ENCODE data around the gene DIDO1.
"Not testable (repeated sequence)": the region's sequence is repeated elsewhere in the genome, so short reads cannot be mapped to it uniquely, and the experiment has no call there.

Gene DIDO1

GRCh38 chr20:62925420-62926228 lies 681 bp downstream of the DIDO1 start:
- peak; percentile 63 for DNase-seq

DNA sequence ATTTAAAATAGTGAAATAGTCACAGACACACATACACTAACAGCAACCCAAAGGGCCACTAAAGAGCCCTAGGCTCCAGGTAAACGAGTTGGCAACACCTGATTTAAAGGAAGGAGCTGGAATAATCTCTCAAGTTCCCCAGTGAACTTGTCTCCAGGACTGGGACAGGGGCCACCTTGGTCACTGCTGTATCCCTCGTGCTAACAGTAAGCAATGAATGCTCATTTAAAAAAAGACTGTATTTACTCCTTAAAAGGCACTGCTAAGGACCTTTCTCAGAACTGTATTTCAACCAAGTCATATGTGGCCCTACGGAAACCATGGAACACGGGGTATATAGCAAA lies 1.3 kb downstream of the DIDO1 start:
- no peak for DNase-seq

DNA sequence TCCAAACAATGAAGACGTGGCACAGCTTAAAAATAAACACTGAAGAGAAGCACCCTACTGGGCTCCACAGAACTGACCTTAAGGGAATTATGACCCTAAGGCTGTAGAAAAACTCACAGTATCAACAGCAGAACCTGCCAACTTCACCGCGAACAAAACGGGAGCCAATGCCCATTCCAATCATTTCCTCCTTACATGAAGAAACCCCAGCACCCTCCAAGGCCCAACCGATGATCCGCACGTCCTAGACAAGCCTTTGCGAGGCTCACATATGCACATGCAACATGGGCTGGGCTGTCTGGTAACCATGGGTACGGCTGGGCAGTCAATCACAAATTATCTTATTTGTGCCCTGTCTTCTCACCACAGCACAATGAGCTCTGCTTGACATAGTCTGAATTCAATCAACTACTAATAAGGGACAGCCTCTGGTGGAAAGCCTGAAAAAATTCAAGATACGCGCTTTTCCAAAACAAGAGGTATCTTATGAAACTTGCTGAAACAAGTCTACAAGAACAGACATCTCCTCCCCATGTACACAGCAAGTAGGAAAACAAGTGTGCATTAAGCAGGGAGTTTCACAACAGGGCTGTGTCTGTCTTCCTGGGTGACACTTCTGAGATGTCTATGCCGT lies 1.7 kb downstream of the DIDO1 start:
- DNase-seq, result peak; percentile 28

- DNase-seq, result no peak
These were observed 2.5 kb downstream of the DIDO1 start for GRCh38 chr20:62923669-62924441.

DNA sequence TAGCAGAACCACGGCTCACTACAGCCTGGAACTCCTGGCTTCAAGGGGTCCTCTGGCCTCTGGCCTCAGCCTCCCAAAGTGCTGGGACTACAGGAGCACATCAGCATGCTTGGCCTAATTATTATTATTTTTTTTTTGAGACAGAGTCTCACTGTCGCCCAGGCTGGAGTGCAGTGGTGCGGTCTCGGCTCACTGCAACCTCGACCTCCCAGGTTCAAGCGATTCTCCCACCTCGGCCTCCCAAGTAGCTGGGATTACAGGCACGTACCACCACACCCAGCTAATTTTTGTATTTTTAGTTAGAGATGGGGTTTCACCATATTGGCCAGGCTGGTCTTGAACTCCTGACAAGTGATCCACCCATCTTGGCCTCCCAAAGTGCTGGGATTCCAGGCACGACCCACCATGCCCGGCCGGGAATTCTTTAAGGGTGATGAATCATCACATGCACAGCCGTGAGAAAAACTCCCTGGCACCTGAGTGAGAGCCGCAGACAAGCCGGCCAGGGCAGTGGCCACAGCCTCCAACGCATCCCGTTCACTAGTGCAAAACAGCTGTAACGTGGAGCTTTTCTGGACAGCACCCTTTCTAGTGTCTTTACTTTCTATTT lies 3.1 kb downstream of the DIDO1 start:
- DNase-seq, result not testable (repeated sequence)

- no peak for DNase-seq
These were observed 3.8 kb downstream of the DIDO1 start for GRCh38 chr20:62922451-62922921.

GRCh38 chr20:62921119-62921687 lies 5.1 kb downstream of the DIDO1 start:
- peak; percentile 66 for DNase-seq

GRCh38 chr20:62920039-62920645 lies 6.2 kb downstream of the DIDO1 start:
- no peak for DNase-seq

DNA sequence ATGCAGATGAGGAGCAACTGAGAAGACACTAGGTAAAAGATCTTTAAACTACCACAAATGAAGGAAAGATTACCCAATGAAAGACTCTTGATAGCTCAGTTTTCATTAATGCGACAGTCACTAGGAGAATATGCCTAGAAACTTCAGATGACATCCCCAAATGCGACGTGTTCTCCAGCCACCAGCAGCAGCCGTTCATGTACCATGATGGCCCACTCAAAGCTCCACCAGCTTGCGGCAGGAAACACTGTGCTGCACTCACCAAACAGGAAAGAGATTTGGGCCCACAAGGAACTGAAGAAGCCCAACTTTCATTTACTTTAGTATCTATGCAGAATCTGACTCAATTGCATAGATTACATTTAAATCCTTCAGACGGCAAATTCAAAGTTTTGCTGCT lies 7.5 kb downstream of the DIDO1 start:
- no peak for DNase-seq

GRCh38 chr20:62918147-62918546 lies 8.2 kb downstream of the DIDO1 start:
- DNase-seq, result no peak

GRCh38 chr20:62917720-62918119 lies 8.6 kb downstream of the DIDO1 start:
- no peak for DNase-seq

DNA sequence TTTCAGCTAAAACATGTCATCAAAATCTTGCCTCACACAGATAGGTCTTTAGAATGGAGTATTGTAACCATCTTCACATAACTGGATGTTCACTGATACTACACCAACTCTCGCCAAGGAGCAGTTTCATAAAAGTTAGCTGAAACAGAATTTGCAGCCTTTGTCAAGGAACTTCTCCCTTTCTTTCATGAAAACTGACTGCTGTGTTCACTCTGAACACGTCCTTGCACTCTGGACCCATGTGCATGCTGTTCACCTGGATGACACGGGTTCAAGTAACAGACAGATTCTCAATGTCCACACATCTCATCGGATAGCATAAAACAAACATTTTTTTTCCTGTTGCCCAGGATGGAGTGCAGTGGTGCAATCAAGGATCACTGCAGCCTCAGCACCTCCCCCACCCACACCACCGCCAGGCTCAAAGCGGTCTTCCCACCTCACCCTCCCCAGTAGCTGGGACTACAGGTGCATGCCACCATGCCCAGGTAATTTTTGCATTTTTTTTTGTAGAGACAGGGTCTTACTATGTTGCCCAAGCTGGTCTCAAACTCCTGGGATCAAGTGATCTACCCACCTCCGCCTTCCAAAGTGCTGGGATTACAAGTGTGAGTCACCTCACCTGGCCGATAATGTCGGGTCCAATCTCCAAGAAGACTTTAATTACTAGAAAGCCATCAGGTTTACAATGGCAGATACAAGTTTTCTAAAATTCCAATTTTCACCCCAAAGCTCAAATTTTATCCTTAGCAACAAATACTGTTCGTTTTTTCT lies 9.4 kb downstream of the DIDO1 start:
- DNase-seq, result no peak

DNA sequence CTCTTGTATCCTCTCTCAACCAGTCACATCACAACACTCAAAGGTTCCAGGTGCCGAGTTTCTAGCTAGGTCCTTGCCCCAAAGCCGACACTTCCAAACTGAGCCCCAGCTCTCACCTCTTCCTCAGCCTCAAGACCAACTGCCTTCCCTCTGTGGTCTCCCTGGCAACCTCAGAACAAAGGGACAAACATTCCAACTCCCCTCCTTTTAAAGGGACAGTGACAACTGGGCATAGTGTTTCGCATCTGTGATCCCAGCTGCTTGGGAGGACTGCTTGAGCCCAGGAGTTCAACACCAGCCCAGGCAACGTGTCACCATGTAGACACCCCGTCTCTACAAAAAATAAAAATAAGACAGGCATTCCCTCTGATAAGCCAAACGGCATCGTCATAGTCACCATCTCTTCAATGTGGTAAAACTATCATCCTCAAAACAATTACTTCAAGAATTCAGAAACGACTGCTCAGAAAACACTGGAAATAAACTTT lies 11.3 kb downstream of the DIDO1 start:
- no peak for DNase-seq

DNA sequence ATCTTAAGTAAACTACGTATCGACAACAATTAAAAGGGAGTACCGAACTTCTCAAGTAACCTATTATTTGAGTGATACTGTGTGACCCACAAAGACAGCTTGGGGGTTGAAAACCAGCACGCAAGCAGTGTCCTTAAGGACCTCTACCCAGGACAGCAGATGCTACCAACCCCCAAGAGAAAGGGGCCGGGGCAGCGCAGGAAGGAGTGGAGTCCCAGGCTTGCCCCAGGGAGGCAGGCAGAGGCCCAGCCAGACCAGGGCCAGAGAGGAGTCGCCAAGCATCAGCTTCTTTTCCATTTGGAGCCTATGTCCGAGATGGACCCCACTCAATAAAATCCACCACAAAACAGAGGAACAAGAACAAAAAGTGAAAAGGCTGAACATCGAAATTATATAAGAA lies 11.9 kb downstream of the DIDO1 start:
- no peak for DNase-seq

- no peak for DNase-seq
These were observed 13.2 kb downstream of the DIDO1 start for GRCh38 chr20:62913043-62913630.

- no peak for DNase-seq
These were observed 14.5 kb downstream of the DIDO1 start for GRCh38 chr20:62911701-62912280.

DNA sequence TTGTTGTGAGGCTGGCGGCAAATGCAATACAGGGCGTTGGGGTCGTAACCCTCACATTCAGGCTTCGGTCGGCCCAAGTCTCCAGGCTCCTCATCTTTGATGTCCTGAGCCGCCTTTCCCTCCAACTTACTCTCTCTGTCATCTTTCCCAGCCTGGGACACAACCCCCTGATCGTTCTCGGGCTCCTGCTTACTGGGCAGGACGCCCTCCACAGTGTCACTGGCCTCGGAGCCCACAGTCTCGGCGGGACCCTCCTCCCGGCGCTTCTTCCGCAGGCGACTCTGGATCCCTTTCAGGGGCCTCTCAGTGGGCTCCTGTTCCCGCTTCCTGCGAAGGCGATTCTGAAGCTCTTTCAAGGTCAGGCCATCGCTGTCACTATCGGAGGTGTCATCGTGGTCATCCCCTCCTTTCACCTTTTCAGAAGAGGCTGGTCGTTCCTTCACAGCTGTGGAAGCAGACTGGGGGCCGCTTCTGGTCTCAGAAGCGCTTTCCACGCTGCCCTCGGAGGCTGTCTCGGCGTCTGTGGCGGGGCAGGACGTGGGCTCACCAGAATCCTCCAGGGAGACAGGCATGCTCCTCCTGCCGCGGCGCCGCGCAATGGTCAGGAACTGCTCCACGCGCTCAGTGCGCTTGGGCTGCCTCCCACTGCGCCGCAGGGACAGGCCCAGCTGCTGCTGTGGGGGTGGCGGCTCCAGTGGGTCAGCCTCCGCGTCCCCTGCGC lies 15.4 kb downstream of the DIDO1 start:
- no peak for DNase-seq

- no peak for DNase-seq
These were observed 16.0 kb downstream of the DIDO1 start for GRCh38 chr20:62910217-62910766.

DNA sequence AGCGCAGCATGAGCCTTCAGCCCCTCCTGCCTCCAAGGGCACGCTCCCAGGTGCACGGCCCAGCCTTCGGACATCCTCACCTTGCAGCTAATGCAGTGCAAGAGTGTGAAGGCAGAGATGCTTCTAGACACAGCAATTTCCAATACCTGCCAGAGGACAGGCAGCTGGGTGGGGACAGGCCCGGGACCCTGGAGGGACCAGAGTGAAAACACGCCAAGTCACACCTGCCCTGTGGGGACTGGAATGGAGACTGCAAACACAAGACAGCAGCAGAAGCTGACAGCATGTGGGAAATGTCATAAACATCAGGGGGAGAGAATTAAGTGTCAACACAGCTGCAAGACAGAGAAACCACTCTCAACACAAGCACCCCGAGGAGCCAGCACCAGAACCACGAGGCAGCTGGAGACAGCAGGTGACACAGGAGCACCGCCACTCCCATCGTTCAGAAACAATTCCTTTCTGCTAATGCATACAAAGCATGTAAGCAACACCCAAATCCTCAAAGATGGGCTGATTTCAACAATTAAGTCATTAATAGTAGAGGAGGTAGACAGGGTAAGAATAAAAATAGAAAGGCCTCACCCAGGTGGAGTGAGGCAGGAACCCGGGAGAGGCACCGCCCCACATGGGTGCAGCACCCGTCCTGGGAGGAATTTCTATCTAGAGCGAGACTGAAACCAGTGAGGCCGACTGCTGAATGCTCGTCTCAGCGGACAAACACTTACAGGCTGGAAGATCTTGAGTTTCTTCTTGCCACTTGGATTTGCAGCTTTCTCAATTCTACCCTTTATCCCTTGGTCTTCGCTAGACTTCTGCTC lies 17.1 kb downstream of the DIDO1 start:
- no peak for DNase-seq

Measured in suppressor macrophage treated with lipopolysaccharide for 4 hours (primary cell).